ENCODE data around the gene MGAT4A. TPM values are rescaled to one million over a fixed set of nuclear protein-coding genes. Genes with fewer than 3 reads are reported as not detected.
A peak's percentile ranks its signal among the peaks of the same experiment; 100 is the strongest.

Gene MGAT4A
- total and polyA plus RNA-seq, 10 of the 15 experiments (the other 5 are each of a cell fraction or from before 2014, with no cell fraction given), result 4.3 to 23.4 (median 13.6) TPM

GRCh38 chr2:98771264-98771663 is 40.3 kb upstream of the MGAT4A start:
- ChIA-PET POLR2A (interaction anchor here (0.7 to 1.4 kb wide), 5 partner anchors 11 to 45 kb away, joined by 3 to 6 read pairs (median 3); partner anchors contain the start of gene MGAT4A), CTCF (interaction anchor here (0.7 to 1.9 kb wide), 8 partner anchors 10 to 122 kb away, joined by 3 to 7 read pairs (median 4); no protein-coding TSS in a partner anchor), RAD21 (ENCODE audit: unreplicated experiment) (interaction anchor here (0.6 to 2.1 kb wide), 6 partner anchors 8 to 122 kb away, joined by 3 to 5 read pairs (median 3); no protein-coding TSS in a partner anchor), SMC1A (ENCODE audit: uncharacterized antibody, unreplicated experiment) (interaction anchor here (0.7 to 3.6 kb wide), 8 partner anchors 11 to 67 kb away, joined by 3 to 26 read pairs (median 5); no protein-coding TSS in a partner anchor)
- TSS peak; percentile 86 for BruUV-seq (replicated peaks)
- 93% methylated on average over 2 of the region's 2 CpGs for WGBS (ENCODE audit: insufficient coverage, insufficient replicate concordance, low lambda C conversion rate, missing lambda C conversion rate)
- in situ Hi-C loops (cut with MboI) (no loop called here), intact Hi-C loops (cut with micrococcal nuclease; ENCODE audit: unreplicated experiment) (loop anchor here (5.0 kb wide), 1 partner anchor 66 kb away; no protein-coding TSS in a partner anchor)
- no peaks in the 10 kb centered on the region for H3K36me3 ChIP-seq (ENCODE audit: control insufficient read depth in 2 of 2, insufficient read depth in 2 of 2, low read length in 1 of 2)
- H3K9ac ChIP-seq (ENCODE audit: control insufficient read depth, insufficient read depth, low read length), result no peak overlapping the region
- TF ChIP-seq RBBP5 (conservative IDR thresholded peaks at IDR 0.05) (no peak), FOXK2 (IDR thresholded peaks at IDR 0.05) (no peak), NFXL1 (IDR thresholded peaks at IDR 0.05; ENCODE audit: borderline replicate concordance) (no peak), MLLT1 (IDR thresholded peaks at IDR 0.05) (no peak), MEF2B (IDR thresholded peaks at IDR 0.05; ENCODE audit: partially characterized antibody, poor library complexity, severe bottlenecking) (no peak), ASH2L (IDR thresholded peaks at IDR 0.05; ENCODE audit: borderline replicate concordance, low read depth) (no peak), RELA (IDR thresholded peaks at IDR 0.05; ENCODE audit: borderline replicate concordance, partially characterized antibody) (no peak), NFYA (IDR thresholded peaks at IDR 0.05; ENCODE audit: borderline replicate concordance, low read depth, low read length) (no peak), NR2C1 (IDR thresholded peaks at IDR 0.05) (no peak), TCF12 (IDR thresholded peaks at IDR 0.05; ENCODE audit: low read depth, low read length) (no peak), RAD21 (IDR thresholded peaks at IDR 0.05; ENCODE audit: insufficient read depth, low read depth, low read length) (no peak)
- TF ChIP-seq, protein P1, sequence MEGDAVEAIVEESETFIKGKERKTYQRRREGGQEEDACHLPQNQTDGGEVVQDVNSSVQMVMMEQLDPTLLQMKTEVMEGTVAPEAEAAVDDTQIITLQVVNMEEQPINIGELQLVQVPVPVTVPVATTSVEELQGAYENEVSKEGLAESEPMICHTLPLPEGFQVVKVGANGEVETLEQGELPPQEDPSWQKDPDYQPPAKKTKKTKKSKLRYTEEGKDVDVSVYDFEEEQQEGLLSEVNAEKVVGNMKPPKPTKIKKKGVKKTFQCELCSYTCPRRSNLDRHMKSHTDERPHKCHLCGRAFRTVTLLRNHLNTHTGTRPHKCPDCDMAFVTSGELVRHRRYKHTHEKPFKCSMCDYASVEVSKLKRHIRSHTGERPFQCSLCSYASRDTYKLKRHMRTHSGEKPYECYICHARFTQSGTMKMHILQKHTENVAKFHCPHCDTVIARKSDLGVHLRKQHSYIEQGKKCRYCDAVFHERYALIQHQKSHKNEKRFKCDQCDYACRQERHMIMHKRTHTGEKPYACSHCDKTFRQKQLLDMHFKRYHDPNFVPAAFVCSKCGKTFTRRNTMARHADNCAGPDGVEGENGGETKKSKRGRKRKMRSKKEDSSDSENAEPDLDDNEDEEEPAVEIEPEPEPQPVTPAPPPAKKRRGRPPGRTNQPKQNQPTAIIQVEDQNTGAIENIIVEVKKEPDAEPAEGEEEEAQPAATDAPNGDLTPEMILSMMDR (IDR thresholded peaks at IDR 0.05 in 2 of 3, conservative IDR thresholded peaks at IDR 0.05 in 1 of 3; ENCODE audit: control insufficient read depth in 2 of 3, extremely low read depth in 1 of 3, insufficient read depth in 1 of 3, low read depth in 3 of 3, low read length in 3 of 3), result no peak
- TF ChIP-seq, protein P2, sequence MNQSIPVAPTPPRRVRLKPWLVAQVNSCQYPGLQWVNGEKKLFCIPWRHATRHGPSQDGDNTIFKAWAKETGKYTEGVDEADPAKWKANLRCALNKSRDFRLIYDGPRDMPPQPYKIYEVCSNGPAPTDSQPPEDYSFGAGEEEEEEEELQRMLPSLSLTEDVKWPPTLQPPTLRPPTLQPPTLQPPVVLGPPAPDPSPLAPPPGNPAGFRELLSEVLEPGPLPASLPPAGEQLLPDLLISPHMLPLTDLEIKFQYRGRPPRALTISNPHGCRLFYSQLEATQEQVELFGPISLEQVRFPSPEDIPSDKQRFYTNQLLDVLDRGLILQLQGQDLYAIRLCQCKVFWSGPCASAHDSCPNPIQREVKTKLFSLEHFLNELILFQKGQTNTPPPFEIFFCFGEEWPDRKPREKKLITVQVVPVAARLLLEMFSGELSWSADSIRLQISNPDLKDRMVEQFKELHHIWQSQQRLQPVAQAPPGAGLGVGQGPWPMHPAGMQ (IDR thresholded peaks at IDR 0.05; ENCODE audit: borderline replicate concordance), result no peak
- no peaks in the 10 kb centered on the region for H4K20me1 ChIP-seq (ENCODE audit: control insufficient read depth, insufficient read depth)
- peaks cover 18% of the 10 kb centered on the region for H3K4me1 ChIP-seq (ENCODE audit: control insufficient read depth, insufficient read depth, low read length)
- H3K9me3 ChIP-seq (replicated peaks; ENCODE audit: control insufficient read depth, insufficient read depth, low read length), result no peaks in the 10 kb centered on the region
- ATAC-seq (no peak), DNase-seq (ENCODE audit: low read depth, low spot score) (no peak), FAIRE-seq (no peak)
- peak overlapping the region; percentile 80 for H3K4me2 ChIP-seq (ENCODE audit: control insufficient read depth, insufficient read depth)
- H3K4me3 ChIP-seq, result peak overlapping the region; percentile 26; the same call in 1 of the 2 replicates
- H2AFZ ChIP-seq (ENCODE audit: control insufficient read depth, low read depth, low read length), result peak overlapping the region; percentile 94
- peak overlapping the region; percentile 63 for H3K27ac ChIP-seq (ENCODE audit: control insufficient read depth, insufficient read depth)
- no peaks in the 10 kb centered on the region for H3K79me2 ChIP-seq (ENCODE audit: control insufficient read depth, insufficient read depth, low read length)
- H3K27me3 ChIP-seq (replicated peaks in 1 of 2; ENCODE audit: control insufficient read depth in 2 of 2, insufficient read depth in 2 of 2, low read length in 1 of 2), result no peaks in the 10 kb centered on the region

Measured in GM12878 (cell line).